Breast epithelium (tissue), 4 donors: ENCODE measurements around the gene TBC1D22B. TPM values are rescaled to one million over a fixed set of nuclear protein-coding genes. Genes with fewer than 3 reads are reported as not detected.

Source experiments
- DNase-seq, 2 donors: peaks; one replicate each; pipeline ENCODE4 v3.0.0-alpha.2; 2019; ENCODE audit warnings: low spot score in 2 of 2
- H3K27ac ChIP-seq, 2 donors: fragments of 200-600 bp; sonication (generic) in 1 of 2; one replicate each; pipeline ENCODE4 v1.5.1; 2016 to 2019; ENCODE audit warnings: mild to moderate bottlenecking in 1 of 2
- H3K27me3 ChIP-seq, 2 donors: fragments of 200-600 bp; sonication (generic) in 1 of 2; one replicate each; pipeline versions ENCODE4 v1.5.1 to v1.6.0; 2017 to 2019; ENCODE audit warnings: control low read depth in 1 of 2, mild to moderate bottlenecking in 1 of 2
- H3K36me3 ChIP-seq: fragments of 200-600 bp; one replicate; pipeline ENCODE4 v1.5.1; 2019
- H3K4me1 ChIP-seq, 2 donors: fragments of 200-600 bp; sonication (generic); one replicate each; pipeline ENCODE4 v1.5.1; 2016 to 2019; ENCODE audit warnings: control low read depth in 1 of 2
- H3K4me3 ChIP-seq, 3 donors: fragments of 200-600 bp; sonication (generic); 1 replicate in 2 of 3; 2 replicates in 1 of 3; pipeline ENCODE4 v1.5.1; 2016 to 2019; ENCODE audit warnings: mild to moderate bottlenecking in 3 of 3, moderate library complexity in 2 of 3
- H3K9me3 ChIP-seq, 2 donors: fragments of 200-600 bp; sonication (generic) in 1 of 2; one replicate each; pipeline ENCODE4 v1.5.1; 2016 to 2019; ENCODE audit warnings: control low read depth in 1 of 2
- CTCF ChIP-seq, 3 donors: fragments of 450-650 bp; IDR thresholded peaks; one replicate each; pipeline ENCODE4 v1.5.1; 2016 to 2017; ENCODE audit warnings: antibody characterized with exemption in 3 of 3, mild to moderate bottlenecking in 3 of 3, moderate library complexity in 3 of 3
- POLR2A ChIP-seq: fragments of 450-650 bp; IDR thresholded peaks from one replicate; pipeline ENCODE4 v1.6.1; 2016; ENCODE audit warnings: antibody characterized with exemption, mild to moderate bottlenecking, moderate library complexity
- POLR2AphosphoS5 ChIP-seq, 3 donors: sonication (generic); formaldehyde crosslinking; IDR thresholded peaks; one replicate each; pipeline ENCODE4 v1.6.1; 2017; ENCODE audit warnings: antibody characterized with exemption in 3 of 3
- intact Hi-C: fragments of 100-400 bp; cut with DNase I; formaldehyde crosslinking; loops from one replicate; pipeline ENCODE4 v1.15.1; 2023; ENCODE audit warnings: low total_unique reads
- total RNA-seq, 3 donors: library from RNA; depleted of rRNA; stranded (reverse); fragments of >200 nt; gene quantifications; one replicate each; pipeline ENCODE4 v1.1.0, GENCODE V29; 2016

Gene TBC1D22B
- total RNA-seq, 3 donors from 2014 or later, result 5.8 to 12.4 (median 8.8) TPM

- H3K9me3 ChIP-seq, result no peaks in the 10 kb centered on the region
- TF ChIP-seq POLR2AphosphoS5 (IDR thresholded peaks at IDR 0.05), result no peak
- TF ChIP-seq CTCF (IDR thresholded peaks at IDR 0.05), result no peak
- TF ChIP-seq POLR2A, result no peak
- intact Hi-C loops, result no loop called here
- no peaks in the 10 kb centered on the region for H3K36me3 ChIP-seq
- no peak overlapping the region for H3K27ac ChIP-seq
- H3K4me3 ChIP-seq, result no peak overlapping the region
- peaks cover 0 to 4% of the 10 kb centered on the region in 2 donors for H3K4me1 ChIP-seq
- H3K27me3 ChIP-seq, result no peaks in the 10 kb centered on the region
- no peak for DNase-seq
Observed at GRCh38 chr6:37260444-37260843, 2.9 kb downstream of the TBC1D22B start.

GRCh38 chr6:37261198-37261597 is 3.6 kb downstream of the TBC1D22B start:
- Histone ChIP-seq H3K36me3 (no peaks in the 10 kb centered on the region), H3K4me1 (peaks cover 0 to 4% of the 10 kb centered on the region in 2 donors), H3K27ac (no peak overlapping the region), H3K4me3 (no peak overlapping the region), H3K27me3 (no peaks in the 10 kb centered on the region), H3K9me3 (no peaks in the 10 kb centered on the region)
- intact Hi-C loops, result no loop called here
- TF ChIP-seq POLR2AphosphoS5 (IDR thresholded peaks at IDR 0.05) (no peak), POLR2A (no peak), CTCF (IDR thresholded peaks at IDR 0.05) (no peak)
- DNase-seq, result no peak

GRCh38 chr6:37262446-37263026 is 5.0 kb downstream of the TBC1D22B start:
- Histone ChIP-seq H3K27me3 (no peaks in the 10 kb centered on the region), H3K36me3 (no peaks in the 10 kb centered on the region), H3K4me1 (peaks cover 0 to 4% of the 10 kb centered on the region in 2 donors), H3K4me3 (no peak overlapping the region), H3K9me3 (no peaks in the 10 kb centered on the region), H3K27ac (no peak overlapping the region)
- no peak for DNase-seq
- no peak for TF ChIP-seq POLR2A
- TF ChIP-seq CTCF (IDR thresholded peaks at IDR 0.05), result no peak
- no peak for TF ChIP-seq POLR2AphosphoS5 (IDR thresholded peaks at IDR 0.05)
- intact Hi-C loops, result no loop called here

- no peak for DNase-seq
- Histone ChIP-seq H3K9me3 (no peaks in the 10 kb centered on the region), H3K27ac (no peak overlapping the region), H3K27me3 (no peaks in the 10 kb centered on the region), H3K4me1 (no peaks in the 10 kb centered on the region), H3K36me3 (no peaks in the 10 kb centered on the region), H3K4me3 (no peak overlapping the region)
- TF ChIP-seq CTCF (IDR thresholded peaks at IDR 0.05) (no peak), POLR2A (no peak), POLR2AphosphoS5 (IDR thresholded peaks at IDR 0.05) (no peak)
- intact Hi-C loops, result no loop called here
Observed at GRCh38 chr6:37265001-37265400, 7.4 kb downstream of the TBC1D22B start.

GRCh38 chr6:37265860-37266259 is 8.3 kb downstream of the TBC1D22B start:
- H3K4me1 ChIP-seq, result no peaks in the 10 kb centered on the region
- no peaks in the 10 kb centered on the region for H3K27me3 ChIP-seq
- H3K4me3 ChIP-seq, result no peak overlapping the region
- no peak for TF ChIP-seq POLR2A
- TF ChIP-seq CTCF (IDR thresholded peaks at IDR 0.05), result no peak
- no peak for TF ChIP-seq POLR2AphosphoS5 (IDR thresholded peaks at IDR 0.05)
- no peak overlapping the region for H3K27ac ChIP-seq
- intact Hi-C loops, result no loop called here
- DNase-seq, result no peak
- no peaks in the 10 kb centered on the region for H3K36me3 ChIP-seq
- no peaks in the 10 kb centered on the region for H3K9me3 ChIP-seq
